Stomach (tissue), 4 donors: ENCODE data around the gene SPINDOC.

ENCODE experiments used
- POLR2A ChIP-seq, 4 donors: fragments of 450-650 bp; IDR thresholded peaks; one replicate each; pipeline ENCODE4 v1.6.1; 2016; ENCODE audit warnings: antibody characterized with exemption in 4 of 4, control low read depth in 2 of 4, mild to moderate bottlenecking in 1 of 4, moderate library complexity in 1 of 4
- POLR2AphosphoS5 ChIP-seq, 3 donors: sonication (generic); formaldehyde crosslinking; IDR thresholded peaks; one replicate each; pipeline ENCODE4 v1.6.1; 2016; ENCODE audit warnings: antibody characterized with exemption in 3 of 3
- TF ChIP-seq, protein P1 (sequence below), 7 experiments: fragments of 450-650 bp in 4 of 7; fragments of 200-600 bp in 3 of 7; sonication (generic) in 3 of 7; IDR thresholded peaks; one replicate each; pipeline ENCODE4 v1.5.1; 2016 to 2019; ENCODE audit warnings: antibody characterized with exemption in 7 of 7, control low read depth in 2 of 7, mild to moderate bottlenecking in 1 of 7

DNA sequence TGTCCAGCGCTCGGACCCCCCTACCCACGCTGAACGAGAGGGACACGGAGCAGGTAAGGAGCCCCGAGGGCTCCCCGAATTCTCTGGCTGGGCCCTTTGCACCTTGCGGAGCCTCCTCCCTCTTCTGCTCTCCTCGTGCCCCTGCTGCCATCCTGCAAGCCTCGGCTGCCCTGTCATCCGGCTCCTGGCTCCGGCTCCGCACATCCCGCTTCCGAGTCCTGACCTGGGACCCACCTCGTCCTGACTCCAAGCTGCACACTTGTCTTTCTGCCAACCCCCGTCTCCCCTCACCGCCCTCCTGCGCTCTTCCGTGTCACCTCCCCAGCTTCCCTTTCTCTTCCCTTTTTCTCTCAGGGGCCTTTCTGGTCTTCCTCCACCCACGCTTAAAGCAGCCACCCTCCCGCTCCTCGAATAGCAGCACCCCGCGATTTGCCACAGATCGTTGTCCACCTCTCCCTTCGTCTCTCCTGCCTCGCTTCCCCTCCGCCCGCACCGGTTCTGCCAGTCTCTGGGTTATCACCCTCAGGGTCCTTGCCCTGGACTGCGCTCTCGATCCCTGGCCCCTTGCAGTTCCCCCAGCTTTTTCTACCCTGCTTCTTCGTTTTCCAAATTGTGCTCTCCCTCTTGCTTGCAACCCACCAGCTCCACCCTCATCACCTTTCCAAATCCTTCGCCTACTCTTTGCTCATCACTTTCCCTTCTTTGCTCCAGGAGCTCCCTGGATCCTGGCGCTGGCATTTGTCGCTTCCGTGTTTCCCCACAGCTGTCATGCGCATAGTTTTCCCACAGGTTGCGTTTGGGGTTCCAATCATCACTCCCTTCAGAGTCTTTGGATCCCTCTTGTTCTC is 26.5 kb downstream of the SPINDOC start:
- TF ChIP-seq, protein P1, sequence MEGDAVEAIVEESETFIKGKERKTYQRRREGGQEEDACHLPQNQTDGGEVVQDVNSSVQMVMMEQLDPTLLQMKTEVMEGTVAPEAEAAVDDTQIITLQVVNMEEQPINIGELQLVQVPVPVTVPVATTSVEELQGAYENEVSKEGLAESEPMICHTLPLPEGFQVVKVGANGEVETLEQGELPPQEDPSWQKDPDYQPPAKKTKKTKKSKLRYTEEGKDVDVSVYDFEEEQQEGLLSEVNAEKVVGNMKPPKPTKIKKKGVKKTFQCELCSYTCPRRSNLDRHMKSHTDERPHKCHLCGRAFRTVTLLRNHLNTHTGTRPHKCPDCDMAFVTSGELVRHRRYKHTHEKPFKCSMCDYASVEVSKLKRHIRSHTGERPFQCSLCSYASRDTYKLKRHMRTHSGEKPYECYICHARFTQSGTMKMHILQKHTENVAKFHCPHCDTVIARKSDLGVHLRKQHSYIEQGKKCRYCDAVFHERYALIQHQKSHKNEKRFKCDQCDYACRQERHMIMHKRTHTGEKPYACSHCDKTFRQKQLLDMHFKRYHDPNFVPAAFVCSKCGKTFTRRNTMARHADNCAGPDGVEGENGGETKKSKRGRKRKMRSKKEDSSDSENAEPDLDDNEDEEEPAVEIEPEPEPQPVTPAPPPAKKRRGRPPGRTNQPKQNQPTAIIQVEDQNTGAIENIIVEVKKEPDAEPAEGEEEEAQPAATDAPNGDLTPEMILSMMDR (IDR thresholded peaks at IDR 0.05) = no peak
- TF ChIP-seq POLR2AphosphoS5 (IDR thresholded peaks at IDR 0.05) (no peak), POLR2A (IDR thresholded peaks at IDR 0.05) (no peak)
